SK-N-SH (cell line): Measurements from ENCODE around the gene PIK3R2.

Source experiments
- CTCF ChIP-seq: fragments of 200-600 bp; sonication (generic); IDR thresholded peaks from 2 replicates; pipeline ENCODE4 v1.6.1; 2017; ENCODE audit warnings: antibody characterized with exemption, mild to moderate bottlenecking, moderate library complexity
- EP300 ChIP-seq, 2 experiments: IDR thresholded peaks; 2 replicates each; pipeline versions ENCODE4 v1.4.0 to v1.6.1; 2012; ENCODE audit warnings: borderline replicate concordance in 1 of 2, low read depth in 1 of 2, low read length in 1 of 2
- FOSL2 ChIP-seq: IDR thresholded peaks from 2 replicates; pipeline ENCODE4 v1.4.0; 2012; ENCODE audit warnings: low read depth, mild to moderate bottlenecking, moderate library complexity, borderline replicate concordance
- FOXJ3 ChIP-seq: sonication (generic); formaldehyde crosslinking; IDR thresholded peaks from 2 replicates; pipeline ENCODE4 v1.5.1; 2020; ENCODE audit warnings: mild to moderate bottlenecking, missing genetic modification reagents
- RAD21 ChIP-seq: IDR thresholded peaks from 2 replicates; pipeline ENCODE4 v1.6.1; 2012; ENCODE audit warnings: mild to moderate bottlenecking, low read length
- SIN3A ChIP-seq: IDR thresholded peaks from 2 replicates; pipeline ENCODE4 v1.6.1; 2012; ENCODE audit warnings: low read depth, mild to moderate bottlenecking, low read length, moderate library complexity, borderline replicate concordance
- USF2 ChIP-seq: fragments of 150-350 bp; IDR thresholded peaks from 2 replicates; pipeline ENCODE4 v1.6.1; 2017; ENCODE audit warnings: antibody characterized with exemption, low read length, low read depth, borderline replicate concordance

DNA sequence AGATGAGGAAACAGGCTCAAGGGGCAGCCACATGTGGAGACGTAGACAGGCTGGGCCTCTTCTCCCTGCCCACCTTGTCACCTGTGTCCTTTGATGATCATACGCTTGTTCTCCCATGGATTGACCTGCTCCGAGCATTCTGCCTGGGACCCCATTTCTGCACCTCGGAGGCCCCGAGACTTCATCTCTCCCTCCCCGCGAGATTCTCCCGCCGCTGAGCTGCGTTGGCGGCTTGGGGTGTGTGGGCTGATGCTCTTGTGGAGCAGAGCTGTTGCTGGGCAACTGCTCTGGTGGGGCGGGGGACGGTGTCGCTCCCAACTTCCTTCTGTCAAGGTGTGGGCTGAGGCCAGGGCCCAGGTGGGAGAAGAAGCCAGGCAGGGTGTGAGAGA, 33.3 kb upstream of the PIK3R2 start:
- no peak for TF ChIP-seq USF2
- TF ChIP-seq CTCF = no peak
- TF ChIP-seq FOSL2 = no peak
- TF ChIP-seq FOXJ3 (CRISPR knock-in tag) = no peak
- no peak for TF ChIP-seq SIN3A
- TF ChIP-seq RAD21 = no peak
- TF ChIP-seq EP300 (IDR thresholded peaks at IDR 0.05; ENCODE audit: borderline replicate concordance in 1 of 2, low read depth in 1 of 2, low read length in 1 of 2) = no peak
